Fibroblast of peridontal ligament (primary cell): ENCODE measurements around the gene MYOG.

Source experiments
- DNase-seq: peaks from one replicate; pipeline ENCODE4 v3.0.0-alpha.2; 2010; ENCODE audit errors: extremely low read depth

The MYOG gene

DNA sequence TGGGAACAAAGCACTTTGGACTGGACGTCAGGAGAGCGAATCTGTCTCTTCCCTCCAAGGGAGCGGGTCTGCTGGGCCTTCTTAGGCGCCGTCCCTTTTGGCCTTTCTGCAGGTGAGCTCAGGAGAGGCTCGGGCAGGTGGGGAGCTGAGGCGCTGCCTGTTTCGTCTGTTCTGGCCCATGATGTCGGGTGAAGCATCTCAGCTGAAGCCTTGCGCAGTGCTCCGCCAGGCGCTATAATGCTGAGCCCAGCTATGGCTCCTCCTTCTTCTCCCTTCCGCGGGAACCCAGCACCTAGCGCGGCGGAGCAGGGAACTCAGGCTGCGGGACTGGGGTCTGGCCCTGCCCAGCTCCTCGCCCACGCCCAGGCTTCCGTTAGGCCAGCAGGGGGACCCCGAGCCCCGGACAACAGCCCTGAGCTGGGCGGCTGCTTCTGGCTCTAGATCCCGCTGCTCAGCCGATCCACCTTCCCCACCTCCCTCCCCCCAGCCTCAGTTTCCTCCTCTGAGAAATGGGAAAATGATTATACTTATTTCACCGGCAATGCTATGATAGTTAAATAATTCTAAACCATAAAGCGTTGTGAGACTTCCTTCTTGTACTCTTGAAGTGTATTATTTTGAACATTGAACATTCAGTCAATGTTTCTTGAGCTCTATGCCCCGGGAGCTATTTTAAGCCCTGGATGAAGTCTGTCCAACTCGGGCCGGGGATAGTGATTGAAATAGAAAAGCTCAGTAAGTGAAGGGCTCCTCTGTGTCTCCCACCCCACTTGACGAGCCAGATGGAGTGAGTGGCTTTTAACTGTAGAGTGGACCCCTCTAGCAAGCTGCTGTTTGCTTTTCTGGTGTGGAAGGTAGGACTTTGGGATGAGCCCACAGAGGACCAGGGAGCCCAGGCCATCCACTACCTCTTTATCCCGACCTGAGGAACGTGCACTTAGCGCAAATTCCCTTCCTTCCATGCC lies 32.1 kb upstream of the MYOG start:
- peak; percentile 53 for DNase-seq

DNA sequence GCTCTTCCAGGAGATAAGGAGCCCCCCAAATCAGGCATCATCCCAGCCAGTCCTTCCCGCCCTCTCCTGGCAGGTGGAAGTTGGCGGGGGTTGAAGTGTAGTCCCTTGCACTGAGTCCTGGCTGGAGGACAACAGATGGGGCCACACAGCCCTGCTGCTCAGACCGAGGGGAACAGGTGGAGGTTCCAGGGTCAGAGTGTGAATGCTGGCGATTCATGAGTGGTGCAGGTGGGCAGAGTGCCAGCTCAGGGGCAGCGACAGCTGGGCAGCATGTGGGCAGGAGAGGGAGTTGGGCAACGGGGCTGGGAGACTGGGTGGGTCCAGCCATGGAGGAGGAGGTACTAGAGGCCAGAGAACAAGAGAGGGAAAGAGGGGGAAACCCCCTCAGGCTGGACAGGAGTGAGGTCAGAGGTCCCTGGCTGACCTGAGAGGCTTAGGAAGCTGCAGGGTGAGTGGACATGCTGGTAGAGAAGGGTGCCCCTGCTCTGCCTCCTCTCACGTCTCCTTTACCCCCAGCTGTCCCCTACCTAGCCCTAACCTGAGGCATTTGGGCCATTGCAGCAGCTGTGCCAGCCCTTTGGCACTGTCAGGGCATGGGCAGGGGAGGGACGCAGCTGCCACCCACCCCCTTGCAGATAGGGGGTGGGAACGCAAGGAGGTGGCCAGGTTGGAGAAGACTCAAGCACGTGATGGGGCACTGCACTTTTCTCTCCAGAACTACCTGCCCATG lies 30.4 kb upstream of the MYOG start:
- no peak for DNase-seq

DNA sequence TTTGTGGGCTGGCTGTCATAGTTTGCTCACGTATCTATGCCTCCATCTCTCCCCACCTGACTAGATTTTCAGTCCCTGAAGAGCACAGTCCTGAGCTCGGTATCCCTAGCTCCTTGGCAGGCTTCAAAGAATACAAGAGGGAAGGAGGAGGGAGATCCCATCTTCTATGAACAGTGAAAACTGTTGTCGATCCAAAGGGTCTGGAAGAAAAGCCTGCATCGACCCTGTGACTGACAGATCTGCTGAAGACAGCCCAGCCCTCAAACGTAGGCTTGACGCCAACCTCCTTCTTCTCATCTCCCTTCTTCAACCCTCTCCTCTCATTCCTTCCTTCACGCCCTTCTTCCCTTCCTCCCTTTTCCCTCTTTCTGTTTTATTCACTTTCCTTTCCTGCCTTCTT lies 28.4 kb upstream of the MYOG start:
- no peak for DNase-seq

DNA sequence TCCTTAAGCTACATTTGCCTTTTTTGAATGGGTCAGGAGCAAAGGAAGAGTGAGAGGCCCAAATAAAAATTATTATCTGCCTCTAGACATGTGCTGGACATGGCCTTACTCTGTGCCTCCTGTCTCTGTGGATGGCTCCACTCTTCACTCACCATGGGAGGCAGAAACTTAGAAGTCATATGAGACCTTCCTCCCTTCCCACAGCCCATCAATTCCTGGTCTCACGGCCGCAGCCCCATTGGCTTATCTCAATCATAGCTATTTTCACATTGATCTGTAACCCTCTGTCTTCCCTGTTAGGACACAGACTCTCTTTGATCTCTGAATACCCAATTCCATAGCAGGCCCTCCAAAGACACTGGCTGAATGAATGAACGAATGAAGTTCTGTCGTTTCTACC lies 27.5 kb upstream of the MYOG start:
- DNase-seq: no peak

DNA sequence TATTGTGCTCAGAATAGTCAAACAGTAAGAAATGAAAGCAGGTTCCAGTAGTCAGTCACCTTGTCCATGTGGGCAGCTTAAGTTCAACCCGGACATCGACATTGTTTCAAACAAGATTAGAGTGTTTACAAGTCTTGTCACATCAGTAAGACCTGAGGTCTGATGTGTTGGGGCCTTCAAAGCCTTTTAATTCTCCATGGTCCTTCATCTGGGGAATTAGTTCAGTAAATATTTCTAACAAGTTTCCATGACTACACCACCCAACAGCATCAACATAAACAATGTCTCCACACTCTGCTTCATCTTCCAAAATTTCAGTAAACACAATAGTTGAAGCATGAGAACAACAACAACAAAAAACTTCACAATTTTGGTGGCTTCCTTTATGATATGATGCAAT lies 26.7 kb upstream of the MYOG start:
- DNase-seq: no peak

DNA sequence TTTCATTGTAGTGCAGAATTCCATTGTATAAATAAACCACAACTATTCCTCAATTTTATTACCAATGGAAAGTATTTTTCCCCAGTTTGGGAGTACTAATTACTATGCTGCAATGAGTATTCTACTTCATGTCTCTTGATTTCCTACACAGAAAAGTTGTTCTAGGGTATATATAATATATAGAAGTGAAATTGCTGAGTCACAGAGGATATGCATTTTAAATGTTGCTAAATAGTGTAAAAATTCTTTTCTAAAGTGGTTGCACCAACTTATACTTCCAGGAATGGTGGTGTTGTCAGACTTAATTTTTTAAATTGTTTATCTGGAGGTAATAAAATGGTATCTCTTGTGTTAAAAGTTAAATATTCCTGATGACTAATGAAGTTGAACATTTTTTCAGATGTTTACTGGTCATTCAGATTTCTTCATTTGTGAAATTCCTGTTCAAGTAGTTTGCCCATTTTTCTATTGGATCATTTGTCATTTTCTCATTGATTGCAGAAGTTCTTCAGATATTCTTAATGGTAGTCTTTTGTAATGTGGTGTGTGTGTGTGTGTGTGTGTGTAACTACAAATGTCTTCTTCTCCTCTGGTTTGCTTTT lies 19.1 kb upstream of the MYOG start:
- DNase-seq: no peak

DNA sequence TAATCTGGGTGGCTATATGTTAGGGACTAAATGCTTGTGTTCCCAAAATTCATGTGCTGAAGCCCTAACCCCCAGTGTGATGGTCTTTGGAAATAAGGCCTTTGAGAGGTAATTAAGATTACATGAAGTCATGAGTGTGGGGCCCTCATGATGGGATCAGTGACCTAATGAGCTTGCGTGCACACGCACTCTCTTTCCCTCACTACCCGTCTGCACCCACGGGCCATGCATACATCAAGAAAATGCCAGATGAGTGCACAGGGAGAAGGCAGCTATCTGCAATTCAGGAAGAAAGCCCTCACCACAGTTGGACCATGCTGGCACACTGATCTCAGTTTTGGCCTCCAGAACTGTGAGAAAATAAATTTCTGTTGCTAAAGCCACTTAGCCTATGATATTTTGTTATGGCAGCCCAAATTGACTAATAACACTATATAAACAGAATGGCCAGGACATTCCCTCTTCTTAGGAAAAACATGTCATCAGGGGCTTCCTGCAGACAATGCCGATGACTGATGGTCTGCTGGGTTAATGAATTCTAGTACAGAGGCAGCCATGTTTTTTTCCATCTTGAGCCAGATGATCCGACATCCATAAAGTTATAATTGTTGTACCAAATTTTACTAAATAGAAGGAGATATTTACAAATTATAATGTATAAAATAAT lies 18.1 kb upstream of the MYOG start:
- DNase-seq: no peak

DNA sequence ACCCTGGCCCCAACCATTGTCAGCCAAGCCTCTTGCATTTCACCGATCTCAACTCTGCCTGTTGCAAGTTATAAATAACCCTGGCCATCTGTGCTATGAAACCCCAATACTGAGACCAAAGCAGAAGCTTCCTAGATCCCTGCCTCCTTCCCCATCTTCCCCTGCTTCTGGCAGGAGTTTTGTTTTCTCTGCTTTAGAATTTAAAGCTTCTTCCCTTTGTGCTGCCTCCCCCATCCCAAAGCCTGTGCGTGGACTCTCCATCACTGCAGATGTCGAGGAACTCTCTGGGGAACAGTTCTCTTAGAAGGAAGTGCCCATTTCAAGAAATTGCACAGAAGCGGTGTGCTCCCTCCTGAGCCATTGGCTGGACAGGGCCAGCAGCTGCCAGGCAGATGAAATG lies 17.4 kb upstream of the MYOG start:
- no peak for DNase-seq

DNA sequence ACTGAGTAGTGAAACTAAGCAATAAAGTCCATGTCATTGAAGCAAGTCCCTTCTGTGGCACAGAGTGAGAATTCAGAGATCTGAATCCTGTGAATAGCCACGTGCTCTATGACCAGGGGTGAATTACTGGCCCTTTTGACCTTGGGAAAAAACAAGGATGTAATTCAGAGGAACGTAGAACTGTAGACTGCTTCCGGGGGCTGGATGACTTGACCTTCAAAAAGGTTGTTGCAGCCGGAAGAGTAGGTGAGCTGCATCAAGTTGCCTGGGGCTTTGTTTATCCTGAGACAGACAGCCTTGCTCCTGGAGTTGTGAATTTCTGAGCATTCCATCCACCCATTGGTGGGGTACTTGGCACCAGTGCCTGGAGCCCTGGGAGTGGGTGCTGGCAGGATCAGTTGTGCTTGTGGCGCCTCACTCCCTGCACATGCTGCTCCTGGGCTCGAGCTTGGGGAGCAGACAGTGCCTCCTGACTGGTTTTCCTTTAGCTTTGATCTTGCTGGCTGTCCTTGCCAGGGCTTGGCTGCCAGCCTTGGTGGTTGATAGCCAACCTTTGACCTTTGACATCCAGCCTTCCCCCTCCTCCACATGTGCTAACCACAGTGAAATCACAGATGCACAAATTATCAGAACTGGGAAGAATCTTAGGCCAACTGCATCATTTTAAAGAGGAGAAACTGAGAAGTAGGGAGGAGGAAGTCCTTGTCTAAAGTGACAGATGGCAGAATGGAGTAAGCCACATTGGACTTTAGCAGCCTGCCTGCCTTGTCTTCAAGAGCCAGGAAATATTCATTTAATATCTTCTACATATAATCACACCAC lies 16.2 kb upstream of the MYOG start:
- no peak for DNase-seq

DNA sequence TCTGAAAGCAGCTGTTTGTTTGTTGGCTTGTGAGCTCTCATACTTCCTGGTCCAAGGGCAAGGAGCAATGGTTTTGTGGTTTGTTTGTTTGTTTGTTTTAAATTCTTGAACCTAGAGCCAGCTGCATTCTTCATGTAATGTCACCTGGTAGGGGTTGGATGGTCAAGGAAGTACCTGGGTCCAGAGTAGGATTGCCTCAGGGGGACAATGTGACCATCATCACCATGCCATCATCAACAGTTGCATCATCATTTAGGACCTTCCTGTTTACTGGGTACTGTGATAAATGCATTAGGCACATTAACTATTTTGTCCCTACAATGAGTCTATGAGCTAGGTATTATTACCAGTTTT lies 14.7 kb upstream of the MYOG start:
- DNase-seq: no peak

DNA sequence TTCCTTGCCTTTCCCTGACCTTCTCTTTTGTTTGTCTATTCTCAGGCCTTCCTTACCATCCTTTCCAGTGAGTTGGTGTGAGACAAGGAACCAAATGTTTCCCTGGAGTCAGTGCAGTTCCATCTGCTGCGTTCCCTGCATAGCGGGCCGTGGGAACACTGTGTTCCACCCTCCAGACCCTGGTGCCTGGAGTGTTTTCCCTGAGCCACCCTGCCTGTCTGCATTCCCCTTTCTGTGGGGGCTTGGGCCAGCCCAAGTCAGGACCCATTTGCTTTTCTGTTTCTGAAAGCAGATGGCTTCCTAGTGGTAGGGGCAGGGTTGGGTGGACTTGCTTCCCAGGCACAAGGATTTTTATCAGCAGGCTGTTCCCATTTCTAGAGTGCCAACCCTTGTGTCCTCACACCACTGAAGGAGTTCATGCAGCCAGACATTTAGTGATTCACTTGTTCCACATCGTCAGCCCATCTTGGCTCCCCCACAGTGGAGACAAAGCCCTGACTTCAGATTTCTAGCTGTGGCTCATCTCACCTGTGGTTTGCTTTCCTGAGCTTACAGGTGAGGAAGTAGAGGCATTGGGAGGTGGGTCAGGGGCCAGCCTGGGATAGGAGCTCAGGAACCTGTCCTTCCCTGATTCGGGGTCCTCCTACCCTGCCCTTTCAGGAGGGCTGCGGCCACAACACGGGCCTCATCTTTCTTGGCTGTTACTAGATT lies 14.1 kb upstream of the MYOG start:
- no peak for DNase-seq

DNA sequence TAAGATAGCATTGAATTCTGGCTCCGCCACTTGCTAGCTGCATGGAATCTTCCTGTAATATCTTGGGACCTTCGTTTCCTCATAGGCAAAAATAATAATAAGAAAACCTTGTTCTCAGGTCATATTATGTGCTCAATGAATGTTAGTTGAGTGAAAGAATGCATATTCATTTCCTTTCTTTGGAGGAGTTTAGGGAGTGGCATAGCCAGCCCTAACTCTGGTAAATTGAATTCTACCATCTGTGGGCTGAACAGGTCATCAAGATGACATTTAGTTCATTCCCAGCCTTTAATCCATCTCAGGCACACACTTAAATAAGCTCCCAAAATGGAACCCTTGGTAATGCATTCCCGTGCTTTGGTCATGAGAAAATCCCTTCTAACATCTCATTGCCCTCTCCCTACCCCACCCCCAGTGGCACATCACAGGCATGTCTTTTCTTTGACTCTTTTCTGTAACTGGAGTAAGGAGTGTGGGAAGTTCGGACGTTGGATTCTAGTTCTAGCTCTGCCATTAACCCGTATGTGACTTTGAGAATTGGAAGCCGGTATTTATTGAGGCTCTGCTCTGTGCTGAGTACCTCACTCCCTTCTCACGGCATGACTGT lies 13.2 kb upstream of the MYOG start:
- no peak for DNase-seq

DNA sequence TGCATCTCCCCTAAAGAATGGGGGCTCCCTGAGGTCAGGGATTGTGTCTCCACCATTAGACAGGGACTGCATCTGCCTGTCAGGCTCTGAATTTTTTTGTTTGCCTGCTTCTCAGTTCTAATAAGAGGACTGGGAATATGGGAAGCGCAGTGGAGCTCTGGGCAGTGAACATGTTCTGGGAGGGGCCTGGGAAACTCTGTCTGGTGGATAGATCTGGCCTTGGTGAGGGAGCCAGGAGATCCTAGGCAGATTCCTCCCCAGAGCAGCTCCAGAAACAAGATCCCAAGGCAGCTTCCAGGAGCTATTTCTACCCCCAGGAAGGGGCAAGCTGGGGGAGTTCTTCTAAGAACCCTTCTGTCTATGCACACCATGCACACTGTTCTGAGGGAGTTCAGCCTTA lies 12.6 kb upstream of the MYOG start:
- no peak for DNase-seq

DNA sequence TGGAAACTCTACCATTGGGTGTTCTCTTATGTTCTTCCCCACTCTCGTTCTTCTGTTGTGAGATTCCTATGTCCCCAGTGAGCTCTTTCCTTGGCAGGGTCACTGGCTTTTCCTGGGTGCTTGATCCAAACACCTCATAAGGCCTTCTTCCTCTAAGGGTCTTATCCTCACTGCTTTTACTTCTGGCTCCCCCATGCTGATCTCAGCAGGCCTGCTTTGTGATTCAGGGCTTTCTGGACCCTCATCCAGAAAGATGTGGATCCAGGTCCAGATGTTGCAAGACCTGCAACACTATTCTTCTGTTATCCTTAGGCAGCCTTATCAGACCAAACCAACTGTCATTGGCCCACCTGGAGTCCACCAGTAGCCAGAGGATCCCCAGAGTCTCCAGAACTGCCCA lies 11.2 kb upstream of the MYOG start:
- DNase-seq: no peak

DNA sequence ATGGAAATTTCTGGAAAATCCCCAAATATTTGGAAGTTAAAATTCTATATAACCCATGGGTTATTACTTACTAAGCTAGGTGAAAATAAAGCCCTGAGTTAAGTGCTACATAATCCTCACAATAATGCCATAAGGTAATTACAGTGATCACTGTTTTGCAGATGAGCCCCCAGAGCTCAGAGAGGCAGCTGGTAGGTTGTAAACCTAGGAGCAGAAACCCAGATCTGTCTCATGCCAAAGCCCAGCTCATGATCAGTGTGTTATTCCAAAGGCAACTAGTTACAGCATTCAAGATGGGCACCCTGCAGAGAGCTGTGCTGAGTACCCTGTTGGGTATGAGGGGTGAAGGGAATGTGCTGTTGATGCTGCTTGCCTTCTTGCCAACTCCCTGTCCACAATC lies 10.8 kb upstream of the MYOG start:
- DNase-seq: no peak

DNA sequence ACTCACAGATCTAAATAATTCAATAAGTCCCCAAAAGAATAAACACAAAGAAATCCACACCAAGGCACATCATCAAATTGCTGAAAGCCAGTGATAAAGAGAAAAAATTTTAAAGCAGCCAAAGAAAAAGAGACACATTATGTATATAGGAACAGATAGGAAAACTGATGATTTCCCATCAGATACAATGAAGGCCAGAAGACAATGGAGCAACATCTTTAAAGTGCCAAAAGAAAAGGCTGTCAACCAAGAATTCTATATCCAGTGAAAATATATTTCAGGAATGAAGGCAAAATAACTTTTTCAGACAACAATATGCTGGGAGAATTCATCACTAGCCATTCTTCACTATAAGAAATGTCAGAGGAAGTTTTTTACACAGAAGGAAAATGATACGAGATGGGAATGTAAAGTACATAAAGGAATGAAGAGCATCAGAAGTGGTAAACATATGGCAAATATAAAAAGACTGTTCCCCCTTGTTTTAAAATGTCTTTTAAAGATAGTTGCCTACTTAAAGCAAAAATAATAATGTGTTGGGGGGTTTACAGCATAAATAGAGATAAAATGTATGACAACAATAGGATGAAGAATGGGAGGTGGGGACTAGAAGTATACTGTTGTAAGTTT lies 9.4 kb upstream of the MYOG start:
- no peak for DNase-seq

DNA sequence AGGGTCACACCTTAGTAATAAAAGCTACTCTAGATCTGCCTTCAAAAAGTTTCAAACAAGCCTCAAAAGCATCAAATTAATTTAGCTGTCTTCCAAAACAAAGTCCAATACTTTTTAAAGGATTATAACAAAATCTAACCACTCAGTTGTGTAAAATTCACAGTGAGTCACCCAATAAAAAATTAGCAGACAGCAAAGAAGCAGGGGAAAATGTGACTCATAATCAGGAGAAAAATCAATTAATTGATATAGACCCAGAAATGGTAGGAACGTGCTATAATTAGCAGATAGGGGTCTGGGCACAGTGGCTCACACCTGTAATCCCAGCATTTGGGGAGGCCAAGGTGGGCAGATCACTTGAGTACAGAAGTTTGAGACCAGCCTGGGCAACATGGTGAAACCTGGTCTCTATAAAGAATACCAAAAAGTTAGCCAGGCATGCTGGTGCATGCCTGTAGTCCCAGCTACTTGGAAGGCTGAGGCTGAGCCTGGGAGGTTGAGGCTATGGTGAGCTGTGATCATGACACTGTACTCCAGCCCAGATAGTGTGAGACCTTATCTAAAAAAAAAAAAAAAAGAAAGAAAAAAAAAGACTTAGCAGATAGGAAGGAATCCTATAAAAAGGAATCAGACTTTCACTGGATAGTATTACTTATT lies 8.1 kb upstream of the MYOG start:
- no peak for DNase-seq

DNA sequence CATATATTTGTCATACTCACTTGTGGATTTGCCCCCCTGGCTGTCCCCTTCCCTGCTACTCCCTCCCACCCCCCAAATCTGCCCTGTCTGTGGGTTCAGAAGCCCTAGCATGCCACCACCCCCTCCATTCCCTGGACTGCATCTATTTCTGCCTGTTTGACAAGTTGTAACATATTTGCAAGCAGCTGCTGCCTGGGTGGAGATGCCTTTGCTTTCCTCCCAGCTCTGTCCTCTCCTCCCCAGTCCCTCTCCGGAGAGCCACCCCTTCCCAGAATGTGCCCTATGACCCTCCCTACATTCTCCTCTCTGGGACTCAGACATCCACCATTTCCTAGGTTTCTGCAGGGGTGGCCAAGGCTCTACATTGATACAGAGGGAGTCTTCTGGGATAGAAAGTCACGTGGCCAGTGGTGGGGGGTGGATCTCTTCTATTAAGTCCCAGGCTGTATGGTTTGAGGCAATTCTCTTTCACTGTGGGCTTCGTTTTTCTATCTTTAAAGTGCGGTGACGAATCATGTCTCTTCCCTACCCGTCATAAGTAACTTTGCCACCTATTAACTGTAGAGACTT lies 6.0 kb upstream of the MYOG start:
- DNase-seq: no peak

DNA sequence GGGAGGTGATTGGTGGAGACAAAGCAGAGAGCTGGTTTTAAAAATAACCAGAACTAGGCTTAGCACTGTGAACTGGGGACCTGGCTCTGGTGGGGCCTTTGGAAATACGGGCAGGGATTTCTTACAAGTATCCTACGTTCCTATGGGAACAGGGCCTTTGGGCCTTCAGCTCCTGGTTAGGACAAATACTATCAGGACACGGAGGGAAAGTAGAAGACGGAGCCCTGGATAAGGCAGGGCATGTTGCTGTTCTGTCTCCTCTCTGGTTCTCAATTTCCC lies 5.3 kb upstream of the MYOG start:
- DNase-seq: no peak
